Osteoblast (primary cell): Measurements from ENCODE around the gene ERRFI1. TPM values are rescaled to one million over a fixed set of nuclear protein-coding genes. Genes with fewer than 3 reads are reported as not detected.

ENCODE experiments used
- DNase-seq: peaks from one replicate; pipeline ENCODE4 v3.0.0; 2011; ENCODE audit warnings: low spot score, mixed read lengths; ENCODE audit not compliant: insufficient read length; ENCODE audit errors: missing footprints
- H2AFZ ChIP-seq: 2 replicates; pipeline ENCODE4 v1.6.0; 2011; ENCODE audit warnings: mild to moderate bottlenecking, low read length
- H3K27ac ChIP-seq: 2 replicates; pipeline ENCODE4 v1.5.1; 2011; ENCODE audit warnings: mild to moderate bottlenecking, low read depth, low read length, moderate library complexity
- H3K27me3 ChIP-seq: 2 replicates; pipeline ENCODE4 v1.6.0; 2012; ENCODE audit warnings: mild to moderate bottlenecking, control low read depth, inconsistent platforms, low read length, moderate library complexity; ENCODE audit not compliant: insufficient read depth
- H3K36me3 ChIP-seq: 2 replicates; pipeline ENCODE4 v1.5.1; 2011; ENCODE audit warnings: mild to moderate bottlenecking, low read length, control low read depth, moderate library complexity; ENCODE audit not compliant: insufficient read depth
- H3K4me1 ChIP-seq: 2 replicates; pipeline ENCODE4 v1.5.1; 2011; ENCODE audit warnings: mild to moderate bottlenecking, low read length, control low read depth, moderate library complexity; ENCODE audit not compliant: insufficient read depth
- H3K4me2 ChIP-seq: 2 replicates; pipeline ENCODE4 v1.6.0; 2011; ENCODE audit warnings: mild to moderate bottlenecking, low read length; ENCODE audit not compliant: insufficient read depth
- H3K4me3 ChIP-seq: fragments of 200-600 bp; sonication (generic); 3 replicates; pipeline ENCODE4 v1.5.1; 2012; ENCODE audit warnings: mild to moderate bottlenecking, low read length, inconsistent platforms; ENCODE audit not compliant: insufficient read depth
- H3K79me2 ChIP-seq: 2 replicates; pipeline ENCODE4 v1.6.0; 2012; ENCODE audit warnings: mild to moderate bottlenecking, low read length, control low read depth, inconsistent platforms; ENCODE audit not compliant: insufficient read depth
- H3K9me3 ChIP-seq: 2 replicates; pipeline ENCODE4 v1.5.1; 2011; ENCODE audit warnings: low read depth, low read length, control low read depth
- H4K20me1 ChIP-seq: 2 replicates; pipeline ENCODE4 v1.6.0; 2012; ENCODE audit warnings: mild to moderate bottlenecking, low read length, control low read depth; ENCODE audit not compliant: insufficient read depth
- CTCF ChIP-seq: IDR thresholded peaks from 2 replicates; pipeline ENCODE4 v1.5.1; 2011; ENCODE audit warnings: mild to moderate bottlenecking, low read depth, low read length, moderate library complexity; ENCODE audit errors: extremely low read depth
- total RNA-seq: library from RNA; depleted of rRNA; stranded (reverse); fragments of >200 nt; gene quantifications from 2 replicates; pipeline ENCODE4 v1.2.3, GENCODE V29; 2012

ERRFI1 gene
- total RNA-seq, 1 donor, result 69.5 TPM

GRCh38 chr1:7980984-7981383 lies 45.1 kb downstream of the ERRFI1 start:
- Histone ChIP-seq H3K27ac (no peak overlapping the region), H2AFZ (no peak overlapping the region), H3K79me2 (peaks cover 20% of the 10 kb centered on the region), H4K20me1 (peaks cover 16% of the 10 kb centered on the region), H3K9me3 (no peaks in the 10 kb centered on the region), H3K4me1 (peaks cover 3% of the 10 kb centered on the region), H3K4me3 (no peak overlapping the region), H3K4me2 (no peak overlapping the region), H3K27me3 (no peaks in the 10 kb centered on the region), H3K36me3 (peaks cover 67% of the 10 kb centered on the region)
- no peak for TF ChIP-seq CTCF
- no peak for DNase-seq

GRCh38 chr1:7975212-7975865 lies 50.8 kb downstream of the ERRFI1 start:
- Histone ChIP-seq H3K27me3 (no peaks in the 10 kb centered on the region), H3K79me2 (peaks cover 24% of the 10 kb centered on the region), H3K9me3 (no peaks in the 10 kb centered on the region), H3K4me2 (no peak overlapping the region), H3K27ac (no peak overlapping the region), H3K4me1 (no peaks in the 10 kb centered on the region), H4K20me1 (peaks cover 12% of the 10 kb centered on the region), H2AFZ (no peak overlapping the region), H3K4me3 (no peak overlapping the region), H3K36me3 (peaks cover 57% of the 10 kb centered on the region)
- peak; percentile 92 for DNase-seq
- TF ChIP-seq CTCF, result peak; percentile 93

GRCh38 chr1:7973086-7973485 lies 53.0 kb downstream of the ERRFI1 start:
- Histone ChIP-seq H2AFZ (no peak overlapping the region), H3K79me2 (peaks cover 37% of the 10 kb centered on the region), H3K27ac (no peak overlapping the region), H3K4me2 (no peak overlapping the region), H3K4me1 (no peaks in the 10 kb centered on the region), H3K36me3 (peaks cover 59% of the 10 kb centered on the region), H3K9me3 (no peaks in the 10 kb centered on the region), H4K20me1 (peaks cover 9% of the 10 kb centered on the region), H3K4me3 (no peak overlapping the region), H3K27me3 (no peaks in the 10 kb centered on the region)
- DNase-seq, result no peak
- TF ChIP-seq CTCF, result no peak

GRCh38 chr1:7972285-7972684 lies 53.8 kb downstream of the ERRFI1 start:
- Histone ChIP-seq H2AFZ (no peak overlapping the region), H4K20me1 (peaks cover 15% of the 10 kb centered on the region), H3K4me1 (no peaks in the 10 kb centered on the region), H3K36me3 (peaks cover 64% of the 10 kb centered on the region), H3K79me2 (peaks cover 45% of the 10 kb centered on the region), H3K4me3 (no peak overlapping the region), H3K9me3 (no peaks in the 10 kb centered on the region), H3K27me3 (no peaks in the 10 kb centered on the region), H3K27ac (no peak overlapping the region), H3K4me2 (no peak overlapping the region)
- DNase-seq, result no peak
- no peak for TF ChIP-seq CTCF
